Endothelial cell of umbilical vein (primary cell): ENCODE measurements around the gene HABP2. TPM values are rescaled to one million over a fixed set of nuclear protein-coding genes. Genes with fewer than 3 reads are reported as not detected.

Source experiments
- BruUV-seq: library from RNA; stranded (reverse); fragments of 400-500 nt; replicated peaks from 2 replicates; lab custom pipeline; 2021; lab: Mats Ljungman, UMichigan
- CTCF ChIA-PET: fragments of 300-600, 350-600 bp; sonication (Branson Sonifier 250); formaldehyde crosslinking; loops from one replicate; lab custom pipeline; 2021; ENCODE audit warnings: antibody characterized with exemption, inconsistent platforms; lab: Charles Lee
- POLR2A ChIA-PET: fragments of 300-600, 350-600 bp; sonication (Branson Sonifier 250); formaldehyde crosslinking; loops from one replicate; lab custom pipeline; 2021; ENCODE audit warnings: antibody characterized with exemption, inconsistent platforms; lab: Charles Lee
- DNase-seq: peaks from one replicate; pipeline ENCODE4 v3.0.0-alpha.2; 2011; ENCODE audit warnings: low read depth, low spot score
- FAIRE-seq: peaks from 2 replicates; lab custom pipeline; 2011; peaks lifted over from hg19 to GRCh38; lab: Jason Lieb, UNC
- H2AFZ ChIP-seq: 2 replicates; pipeline ENCODE4 v1.6.0; 2012; ENCODE audit warnings: low read depth, low read length, control low read depth, inconsistent platforms
- H3K27ac ChIP-seq: 2 replicates; pipeline ENCODE4 v1.5.1; 2011; ENCODE audit warnings: low read depth, mild to moderate bottlenecking, control low read depth, low read length, moderate library complexity; ENCODE audit not compliant: insufficient read depth
- H3K27me3 ChIP-seq, 2 experiments: 2 replicates each; pipeline versions ENCODE4 v1.6.0 to v1.6.1; 2011; ENCODE audit warnings: low read length in 2 of 2, mixed read lengths in 1 of 2; ENCODE audit not compliant: control insufficient read depth in 2 of 2, insufficient read depth in 2 of 2
- H3K36me3 ChIP-seq, 2 experiments: 2 replicates in 1 of 2; 3 replicates in 1 of 2; pipeline ENCODE4 v1.5.1; 2011; ENCODE audit warnings: low read length in 2 of 2, mild to moderate bottlenecking in 1 of 2, moderate library complexity in 1 of 2; ENCODE audit not compliant: control insufficient read depth in 2 of 2, insufficient read depth in 2 of 2; ENCODE audit errors: extremely low read depth in 1 of 2
- H3K4me1 ChIP-seq: 3 replicates; pipeline ENCODE4 v1.5.1; 2011; ENCODE audit warnings: mild to moderate bottlenecking, low read length; ENCODE audit not compliant: control insufficient read depth, insufficient read depth; ENCODE audit errors: extremely low read depth
- H3K4me2 ChIP-seq: 2 replicates; pipeline ENCODE4 v1.6.1; 2011; ENCODE audit warnings: low read length, control low read depth, mixed read lengths; ENCODE audit not compliant: insufficient read depth
- H3K4me3 ChIP-seq, 3 experiments: fragments of 200-600 bp in 1 of 3; sonication (generic), shearing (Covaris generic) in 1 of 3; replicated peaks in 1 of 3; 2 replicates each; pipeline ENCODE4 v1.5.1; 2011 to 2016; ENCODE audit warnings: control low read depth in 3 of 3, low read length in 3 of 3, mild to moderate bottlenecking in 2 of 3, inconsistent platforms in 1 of 3, low read depth in 1 of 3, moderate library complexity in 1 of 3; ENCODE audit not compliant: insufficient read depth in 1 of 3
- H3K79me2 ChIP-seq: 2 replicates; pipeline ENCODE4 v1.6.0; 2012; ENCODE audit warnings: low read length, inconsistent platforms; ENCODE audit not compliant: control insufficient read depth, insufficient read depth
- H3K9ac ChIP-seq: replicated peaks from 2 replicates; pipeline ENCODE3; 2011; ENCODE audit warnings: low read length, control low read depth; ENCODE audit not compliant: insufficient read depth; ENCODE audit errors: extremely low read depth
- H3K9me1 ChIP-seq: replicated peaks from 3 replicates; pipeline ENCODE4 v1.6.0; 2011; ENCODE audit warnings: mild to moderate bottlenecking, low read length; ENCODE audit not compliant: control insufficient read depth, insufficient read depth; ENCODE audit errors: extremely low read depth
- H3K9me3 ChIP-seq: replicated peaks from 2 replicates; pipeline ENCODE4 v1.5.1; 2012; ENCODE audit warnings: low read length, inconsistent platforms; ENCODE audit not compliant: control insufficient read depth, insufficient read depth
- H4K20me1 ChIP-seq: replicated peaks from 2 replicates; pipeline ENCODE3; 2011; ENCODE audit warnings: mild to moderate bottlenecking, low read length; ENCODE audit not compliant: control insufficient read depth, insufficient read depth; ENCODE audit errors: extremely low read depth
- EZH2 ChIP-seq: IDR thresholded peaks from 2 replicates; pipeline ENCODE4 v1.6.1; 2012; ENCODE audit warnings: borderline replicate concordance, low read depth, mild to moderate bottlenecking, moderate library complexity, low read length, inconsistent platforms; ENCODE audit not compliant: severe bottlenecking
- FOS ChIP-seq: IDR thresholded peaks from 2 replicates; pipeline ENCODE4 v1.6.1; 2011; ENCODE audit warnings: mild to moderate bottlenecking, low read length, moderate library complexity, borderline replicate concordance; ENCODE audit not compliant: insufficient read depth
- GATA2 ChIP-seq: IDR thresholded peaks from 2 replicates; pipeline ENCODE4 v1.7.0; 2011; ENCODE audit warnings: low read depth, mild to moderate bottlenecking, moderate library complexity, mixed read lengths, low read length; ENCODE audit not compliant: insufficient read length, insufficient read depth
- JUN ChIP-seq: IDR thresholded peaks from 2 replicates; pipeline ENCODE4 v1.6.1; 2011; ENCODE audit warnings: borderline replicate concordance, low read depth; ENCODE audit not compliant: insufficient read length, insufficient read depth
- MYC ChIP-seq: IDR thresholded peaks from one replicate; pipeline ENCODE4 v1.6.1; 2011; ENCODE audit warnings: mild to moderate bottlenecking, low read depth, low read length
- POLR2A ChIP-seq: IDR thresholded peaks from 2 replicates; pipeline ENCODE4 v1.6.1; 2012; ENCODE audit warnings: low read depth, mild to moderate bottlenecking, control low read depth, low read length
- POLR2AphosphoS5 ChIP-seq: IDR thresholded peaks from 2 replicates; pipeline ENCODE4 v1.6.1; 2012; ENCODE audit warnings: low read depth, mild to moderate bottlenecking, control low read depth, low read length, moderate library complexity; ENCODE audit not compliant: insufficient read depth
- dilution Hi-C: fragments of 300-500 bp; cut with MboI; formaldehyde crosslinking; loops from one replicate; pipeline ENCODE4 v1.15.0; 2019; ENCODE audit warnings: low sequenced_read_pairs; ENCODE audit not compliant: extremely low pct_ligation_motif_present
- intact Hi-C: fragments of 100-400 bp; cut with micrococcal nuclease; formaldehyde crosslinking; loops from one replicate; pipeline ENCODE4 v1.10.0; 2022
- polyA plus RNA-seq, 4 experiments: library from polyadenylated mRNA; depleted of rRNA in 3 of 4; stranded (reverse) in 3 of 4; unstranded in 1 of 4; fragments of >200 nt; gene quantifications; 2 replicates each; pipeline versions ENCODE4 v1.2.1 to v1.2.3, GENCODE V29; 2011 to 2012; ENCODE audit warnings: missing spikeins in 1 of 4
- total RNA-seq: library from RNA; stranded (reverse); gene quantifications from 2 replicates; pipeline ENCODE4 v1.2.3, GENCODE V29; 2021
- TF ChIP-seq, protein P1 (sequence below), 2 donors: IDR thresholded peaks; 1 replicate in 1 of 2; 2 replicates in 1 of 2; pipeline ENCODE4 v1.5.1; 2011; ENCODE audit warnings: low read length in 2 of 2, mild to moderate bottlenecking in 2 of 2, moderate library complexity in 2 of 2, control low read depth in 1 of 2, inconsistent platforms in 1 of 2, low read depth in 1 of 2; ENCODE audit not compliant: insufficient read depth in 1 of 2; ENCODE audit errors: extremely low read depth in 1 of 2
- TF ChIP-seq, protein P2 (sequence below): IDR thresholded peaks from 2 replicates; pipeline ENCODE4 v1.6.1; 2011; ENCODE audit not compliant: insufficient read depth, insufficient read length

Gene HABP2
- total and polyA plus RNA-seq, 2 donors (not counting 3 experiments of a cell fraction or from before 2014, with no cell fraction given) = 0.04 TPM; not detected in 1

DNA sequence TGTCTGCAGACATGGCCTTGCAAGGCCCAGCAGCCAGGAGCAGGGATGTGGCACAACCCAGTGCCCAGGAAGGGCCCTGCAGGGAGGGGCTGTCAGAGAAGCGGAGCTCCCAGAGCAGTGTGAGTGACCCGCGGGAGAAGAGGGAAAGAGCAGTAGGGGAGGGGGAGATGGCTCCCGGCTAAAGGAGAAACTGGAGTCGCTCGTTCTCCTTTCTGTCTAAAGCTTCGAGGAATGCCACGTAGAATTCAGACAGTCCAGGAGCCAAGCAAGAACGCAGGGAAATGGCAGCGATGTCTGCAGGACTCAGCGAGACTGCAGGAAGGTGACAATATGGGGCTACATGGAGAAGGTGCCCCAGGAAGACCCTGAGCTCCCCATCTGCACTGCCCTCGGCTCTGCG, 22.4 kb upstream of the HABP2 start:
- DNase-seq (no peak), FAIRE-seq (no peak)
- no peaks in the 10 kb centered on the region for H3K9me3 ChIP-seq
- H3K36me3 ChIP-seq = no peaks in the 10 kb centered on the region
- no peaks in the 10 kb centered on the region for H3K79me2 ChIP-seq
- H3K4me2 ChIP-seq = no peak overlapping the region
- ChIA-PET POLR2A (no interaction called here), CTCF (interaction anchor here (2.5 kb wide), 1 partner anchor 10 kb away, joined by 8 read pairs; no protein-coding TSS in a partner anchor)
- intact Hi-C loops (no loop called here), dilution Hi-C loops (no loop called here)
- TF ChIP-seq POLR2A (no peak), EZH2 (no peak), GATA2 (no peak), POLR2AphosphoS5 (no peak), FOS (no peak), JUN (no peak), MYC (no peak)
- TF ChIP-seq, protein P1, sequence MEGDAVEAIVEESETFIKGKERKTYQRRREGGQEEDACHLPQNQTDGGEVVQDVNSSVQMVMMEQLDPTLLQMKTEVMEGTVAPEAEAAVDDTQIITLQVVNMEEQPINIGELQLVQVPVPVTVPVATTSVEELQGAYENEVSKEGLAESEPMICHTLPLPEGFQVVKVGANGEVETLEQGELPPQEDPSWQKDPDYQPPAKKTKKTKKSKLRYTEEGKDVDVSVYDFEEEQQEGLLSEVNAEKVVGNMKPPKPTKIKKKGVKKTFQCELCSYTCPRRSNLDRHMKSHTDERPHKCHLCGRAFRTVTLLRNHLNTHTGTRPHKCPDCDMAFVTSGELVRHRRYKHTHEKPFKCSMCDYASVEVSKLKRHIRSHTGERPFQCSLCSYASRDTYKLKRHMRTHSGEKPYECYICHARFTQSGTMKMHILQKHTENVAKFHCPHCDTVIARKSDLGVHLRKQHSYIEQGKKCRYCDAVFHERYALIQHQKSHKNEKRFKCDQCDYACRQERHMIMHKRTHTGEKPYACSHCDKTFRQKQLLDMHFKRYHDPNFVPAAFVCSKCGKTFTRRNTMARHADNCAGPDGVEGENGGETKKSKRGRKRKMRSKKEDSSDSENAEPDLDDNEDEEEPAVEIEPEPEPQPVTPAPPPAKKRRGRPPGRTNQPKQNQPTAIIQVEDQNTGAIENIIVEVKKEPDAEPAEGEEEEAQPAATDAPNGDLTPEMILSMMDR (IDR thresholded peaks at IDR 0.05; ENCODE audit: extremely low read depth in 1 of 2, insufficient read depth in 1 of 2, low read depth in 1 of 2, low read length in 2 of 2) = no peak
- TF ChIP-seq, protein P2, sequence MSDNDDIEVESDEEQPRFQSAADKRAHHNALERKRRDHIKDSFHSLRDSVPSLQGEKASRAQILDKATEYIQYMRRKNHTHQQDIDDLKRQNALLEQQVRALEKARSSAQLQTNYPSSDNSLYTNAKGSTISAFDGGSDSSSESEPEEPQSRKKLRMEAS = no peak
- H3K9ac ChIP-seq = no peak overlapping the region
- no peaks in the 10 kb centered on the region for H3K27me3 ChIP-seq
- H4K20me1 ChIP-seq = no peaks in the 10 kb centered on the region
- H2AFZ ChIP-seq = no peak overlapping the region
- no peak overlapping the region for H3K27ac ChIP-seq
- BruUV-seq = no TSS peak
- no peaks in the 10 kb centered on the region for H3K9me1 ChIP-seq
- H3K4me1 ChIP-seq = no peaks in the 10 kb centered on the region
- no peak overlapping the region for H3K4me3 ChIP-seq
